Osteocyte (in vitro differentiated cells): ENCODE data around the gene SNX5. TPM values are rescaled to one million over a fixed set of nuclear protein-coding genes. Genes with fewer than 3 reads are reported as not detected.

Experiments used
- DNase-seq: peaks from one replicate; pipeline ENCODE4 v3.0.0; 2021; ENCODE audit warnings: mixed read lengths; ENCODE audit not compliant: unreplicated experiment; ENCODE audit errors: extremely low spot score
- H3K27ac Mint-ChIP-seq: one replicate; pipeline ENCODE4 v1.8.0; 2021; ENCODE audit warnings: mild to moderate bottlenecking, mixed read lengths; ENCODE audit not compliant: unreplicated experiment
- H3K27me3 Mint-ChIP-seq: one replicate; pipeline ENCODE4 v1.8.0; 2021; ENCODE audit warnings: mixed read lengths; ENCODE audit not compliant: unreplicated experiment
- H3K36me3 Mint-ChIP-seq: one replicate; pipeline ENCODE4 v1.8.0; 2021; ENCODE audit warnings: mixed read lengths; ENCODE audit not compliant: unreplicated experiment
- H3K4me1 Mint-ChIP-seq: one replicate; pipeline ENCODE4 v1.8.0; 2021; ENCODE audit warnings: mixed read lengths; ENCODE audit not compliant: unreplicated experiment
- H3K4me3 Mint-ChIP-seq: one replicate; pipeline ENCODE4 v1.8.0; 2021; ENCODE audit warnings: mild to moderate bottlenecking, moderate library complexity, mixed read lengths; ENCODE audit not compliant: unreplicated experiment
- H3K9me3 Mint-ChIP-seq: one replicate; pipeline ENCODE4 v1.8.0; 2021; ENCODE audit warnings: mixed read lengths; ENCODE audit not compliant: unreplicated experiment
- total RNA-seq: library from RNA; stranded (reverse); gene quantifications from 2 replicates; pipeline ENCODE4 v1.2.1, GENCODE V29; 2021
- TF ChIP-seq, protein P1 (sequence below): fragments of 200-600 bp; sonication (generic); IDR thresholded peaks from 2 replicates; pipeline ENCODE4 v1.5.0; 2021; ENCODE audit warnings: antibody characterized with exemption, mild to moderate bottlenecking, moderate library complexity

The SNX5 gene
- total RNA-seq, 1 donor from 2014 or later = 147 TPM

DNA sequence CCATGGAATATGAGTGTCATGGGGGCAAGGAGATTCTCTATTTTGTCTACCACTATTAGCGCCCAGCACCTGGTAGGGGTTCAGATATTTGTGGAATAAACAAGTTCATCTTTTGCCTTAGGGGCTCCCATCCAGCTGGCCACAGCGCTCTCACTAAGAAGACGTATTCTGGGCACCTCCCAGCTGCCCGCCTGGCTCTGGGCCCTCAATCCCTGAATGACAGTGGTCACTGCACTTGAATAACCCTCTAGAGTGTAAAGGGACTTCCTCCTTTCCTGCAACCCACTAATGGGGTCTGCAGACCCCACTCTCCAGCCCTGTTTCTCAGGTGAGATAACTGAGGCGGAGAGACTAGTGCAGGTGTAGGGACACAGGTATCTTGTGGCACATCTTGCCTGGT is 36.2 kb downstream of the SNX5 start:
- Mint-ChIP-seq H3K4me1 (peaks cover 78% of the 10 kb centered on the region), H3K27ac (no peak overlapping the region), H3K36me3 (peaks cover 4% of the 10 kb centered on the region), H3K4me3 (no peak overlapping the region), H3K9me3 (no peaks in the 10 kb centered on the region), H3K27me3 (no peaks in the 10 kb centered on the region)
- no peak for DNase-seq
- TF ChIP-seq, protein P1, sequence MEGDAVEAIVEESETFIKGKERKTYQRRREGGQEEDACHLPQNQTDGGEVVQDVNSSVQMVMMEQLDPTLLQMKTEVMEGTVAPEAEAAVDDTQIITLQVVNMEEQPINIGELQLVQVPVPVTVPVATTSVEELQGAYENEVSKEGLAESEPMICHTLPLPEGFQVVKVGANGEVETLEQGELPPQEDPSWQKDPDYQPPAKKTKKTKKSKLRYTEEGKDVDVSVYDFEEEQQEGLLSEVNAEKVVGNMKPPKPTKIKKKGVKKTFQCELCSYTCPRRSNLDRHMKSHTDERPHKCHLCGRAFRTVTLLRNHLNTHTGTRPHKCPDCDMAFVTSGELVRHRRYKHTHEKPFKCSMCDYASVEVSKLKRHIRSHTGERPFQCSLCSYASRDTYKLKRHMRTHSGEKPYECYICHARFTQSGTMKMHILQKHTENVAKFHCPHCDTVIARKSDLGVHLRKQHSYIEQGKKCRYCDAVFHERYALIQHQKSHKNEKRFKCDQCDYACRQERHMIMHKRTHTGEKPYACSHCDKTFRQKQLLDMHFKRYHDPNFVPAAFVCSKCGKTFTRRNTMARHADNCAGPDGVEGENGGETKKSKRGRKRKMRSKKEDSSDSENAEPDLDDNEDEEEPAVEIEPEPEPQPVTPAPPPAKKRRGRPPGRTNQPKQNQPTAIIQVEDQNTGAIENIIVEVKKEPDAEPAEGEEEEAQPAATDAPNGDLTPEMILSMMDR = no peak

GRCh38 chr20:17931513-17931912 is 37.1 kb downstream of the SNX5 start:
- DNase-seq = no peak
- Mint-ChIP-seq H3K27ac (no peak overlapping the region), H3K4me3 (no peak overlapping the region), H3K4me1 (peaks cover 69% of the 10 kb centered on the region), H3K9me3 (no peaks in the 10 kb centered on the region), H3K36me3 (peaks cover 4% of the 10 kb centered on the region), H3K27me3 (no peaks in the 10 kb centered on the region)
- TF ChIP-seq, protein P1 = no peak

DNA sequence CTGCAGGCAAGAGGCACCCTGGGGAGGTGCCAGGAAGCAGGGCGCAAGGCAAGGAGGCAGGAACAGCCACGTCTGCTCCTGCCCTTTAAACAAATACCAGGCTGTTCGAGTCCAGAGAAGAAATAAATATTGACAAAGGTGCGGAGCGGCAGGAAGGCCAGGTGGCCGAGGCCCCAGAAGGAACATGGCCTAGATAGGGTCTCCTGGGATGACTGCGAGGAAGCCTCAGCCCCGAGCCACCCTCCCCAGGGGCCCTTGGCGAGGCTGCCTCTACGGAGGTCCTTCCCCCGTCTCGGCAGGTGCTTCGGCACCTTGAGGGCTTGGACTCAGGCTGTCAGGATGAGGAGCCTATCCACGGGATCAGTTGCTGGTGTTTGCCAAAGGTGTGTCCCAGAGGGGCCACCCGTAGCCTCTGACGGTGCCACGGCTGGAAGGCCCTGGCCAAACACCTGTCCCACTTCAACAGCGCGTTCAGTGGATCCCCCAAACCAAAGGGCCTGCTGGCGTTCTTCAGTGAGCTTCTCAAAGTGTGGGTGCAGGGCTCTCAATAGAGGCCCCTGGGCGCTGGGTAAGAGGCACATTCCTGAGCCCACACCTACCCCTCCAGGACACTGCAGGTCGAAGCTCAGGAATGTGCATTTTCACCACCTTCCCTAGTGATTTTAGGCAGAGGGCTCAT is 39.8 kb downstream of the SNX5 start:
- Mint-ChIP-seq H3K9me3 (no peaks in the 10 kb centered on the region), H3K27ac (no peak overlapping the region), H3K4me3 (no peak overlapping the region), H3K36me3 (peaks cover 7% of the 10 kb centered on the region), H3K27me3 (no peaks in the 10 kb centered on the region), H3K4me1 (peaks cover 49% of the 10 kb centered on the region)
- no peak for DNase-seq
- TF ChIP-seq, protein P1 = no peak

- no peak for DNase-seq
- Mint-ChIP-seq H3K4me3 (no peak overlapping the region), H3K9me3 (no peaks in the 10 kb centered on the region)
Measured at GRCh38 chr20:17928211-17928611, 40.4 kb downstream of the SNX5 start.

GRCh38 chr20:17925940-17926300 is 42.7 kb downstream of the SNX5 start:
- no peak for DNase-seq
- no peak overlapping the region for H3K27ac Mint-ChIP-seq
- TF ChIP-seq, protein P1 = no peak
- H3K4me3 Mint-ChIP-seq = no peak overlapping the region
- peaks cover 35% of the 10 kb centered on the region for H3K4me1 Mint-ChIP-seq
- H3K9me3 Mint-ChIP-seq = no peaks in the 10 kb centered on the region
- H3K36me3 Mint-ChIP-seq = peaks cover 3% of the 10 kb centered on the region
- peaks cover 3% of the 10 kb centered on the region for H3K27me3 Mint-ChIP-seq

More at GRCh38 chr20:17928211-17928611, 40.4 kb downstream of the SNX5 start:
- Mint-ChIP-seq H3K27me3 (peaks cover 3% of the 10 kb centered on the region), H3K36me3 (peaks cover 7% of the 10 kb centered on the region), H3K4me1 (peaks cover 44% of the 10 kb centered on the region), H3K27ac (no peak overlapping the region)
- TF ChIP-seq, protein P1 = no peak
